Mucosa of descending colon (tissue), 3 donors: Measurements from ENCODE around the gene KCNIP1. TPM values are rescaled to one million over a fixed set of nuclear protein-coding genes. Genes with fewer than 3 reads are reported as not detected.

ENCODE experiments used
- ATAC-seq: fragments of 200-7000 bp; cut with Tn5 transposase; one replicate; pipeline ENCODE4 v1.9.1; 2020; ENCODE audit warnings: mild to moderate bottlenecking, moderate library complexity
- DNase-seq, 3 donors: peaks; one replicate each; pipeline ENCODE4 v3.0.0-alpha.2; 2020
- H3K36me3 ChIP-seq: fragments of 200-600 bp; one replicate; pipeline ENCODE4 v1.8.0; 2021; ENCODE audit warnings: low read depth, mild to moderate bottlenecking
- H3K4me1 ChIP-seq: fragments of 200-600 bp; one replicate; pipeline ENCODE4 v1.8.0; 2021; ENCODE audit warnings: low read depth, mild to moderate bottlenecking
- H3K4me3 ChIP-seq: fragments of 200-600 bp; one replicate; pipeline ENCODE4 v1.8.0; 2021; ENCODE audit warnings: mild to moderate bottlenecking
- H3K9me3 ChIP-seq: fragments of 200-600 bp; one replicate; pipeline ENCODE4 v1.8.0; 2021; ENCODE audit warnings: mild to moderate bottlenecking
- CTCF ChIP-seq: fragments of 200-600 bp; IDR thresholded peaks from one replicate; pipeline ENCODE4 v1.8.0; 2022; ENCODE audit warnings: antibody characterized with exemption, mild to moderate bottlenecking
- intact Hi-C, 2 donors: fragments of 100-400 bp; cut with DNase I in 1 of 2; cut with micrococcal nuclease in 1 of 2; formaldehyde crosslinking; loops; one replicate each; pipeline versions ENCODE4 v1.11.0 to v1.11.1; 2022; cut with DNase I, micrococcal nuclease
- total RNA-seq, 3 donors: library from RNA; stranded (reverse); fragmentation: NEBNext Ultra II Directional in 2 of 3; extraction: Animal tissue kit (Norgen Biotek cat#: 25700) in 2 of 3; gene quantifications; one replicate each; pipeline versions ENCODE4 v1.2.1 to v1.2.4, GENCODE V29; 2021 to 2023
- donor health status: DM: no; HTN: no; CAD: no; lungs with moderate emphysema.
- donor health status: DM: no; HTN: no; CAD: no.
- donor health status: DM: no; HTN: yes; CAD: no.

KCNIP1 gene
- total RNA-seq, 3 donors from 2014 or later, result 0.79 TPM; not detected in 2

- no peak for ATAC-seq
- intact Hi-C loops, result no loop called here
- Histone ChIP-seq H3K36me3 (no peaks in the 10 kb centered on the region), H3K4me3 (no peak overlapping the region), H3K9me3 (no peaks in the 10 kb centered on the region), H3K4me1 (peaks cover 23% of the 10 kb centered on the region)
- no peak for TF ChIP-seq CTCF
- no peak for DNase-seq
Measured at GRCh38 chr5:170747357-170747756, 243.5 kb downstream of the KCNIP1 start.

GRCh38 chr5:170747851-170748250, 244.0 kb downstream of the KCNIP1 start:
- Histone ChIP-seq H3K36me3 (no peaks in the 10 kb centered on the region), H3K4me1 (peaks cover 24% of the 10 kb centered on the region), H3K4me3 (no peak overlapping the region), H3K9me3 (no peaks in the 10 kb centered on the region)
- DNase-seq, result no peak
- TF ChIP-seq CTCF, result no peak
- no peak for ATAC-seq
- intact Hi-C loops, result no loop called here

GRCh38 chr5:170748951-170749471, 245.2 kb downstream of the KCNIP1 start:
- no peaks in the 10 kb centered on the region for H3K36me3 ChIP-seq
- no peak for ATAC-seq
- no peaks in the 10 kb centered on the region for H3K9me3 ChIP-seq
- DNase-seq, result no peak
- H3K4me1 ChIP-seq, result peaks cover 24% of the 10 kb centered on the region
- no peak overlapping the region for H3K4me3 ChIP-seq
- intact Hi-C loops, result no loop called here
- TF ChIP-seq CTCF, result no peak

- TF ChIP-seq CTCF, result no peak
- peaks cover 18% of the 10 kb centered on the region for H3K4me1 ChIP-seq
- H3K9me3 ChIP-seq, result no peaks in the 10 kb centered on the region
- H3K4me3 ChIP-seq, result no peak overlapping the region
- peak in 1 of 3 donors; percentile 60 for DNase-seq
- intact Hi-C loops, result no loop called here
- peak; percentile 76 for ATAC-seq
- H3K36me3 ChIP-seq, result no peaks in the 10 kb centered on the region
Measured at GRCh38 chr5:170749911-170750431, 246.2 kb downstream of the KCNIP1 start.

GRCh38 chr5:170750791-170751190, 247.0 kb downstream of the KCNIP1 start:
- no peaks in the 10 kb centered on the region for H3K9me3 ChIP-seq
- intact Hi-C loops, result no loop called here
- no peaks in the 10 kb centered on the region for H3K36me3 ChIP-seq
- ATAC-seq (no peak), DNase-seq (no peak)
- TF ChIP-seq CTCF, result no peak
- H3K4me1 ChIP-seq, result peaks cover 15% of the 10 kb centered on the region
- no peak overlapping the region for H3K4me3 ChIP-seq

GRCh38 chr5:170751631-170752030, 247.8 kb downstream of the KCNIP1 start:
- ATAC-seq, result no peak
- intact Hi-C loops, result no loop called here
- Histone ChIP-seq H3K4me1 (peaks cover 21% of the 10 kb centered on the region), H3K9me3 (no peaks in the 10 kb centered on the region), H3K4me3 (no peak overlapping the region), H3K36me3 (no peaks in the 10 kb centered on the region)
- TF ChIP-seq CTCF, result no peak
- no peak for DNase-seq
